ENCODE measurements around the gene CACNA1C. TPM values are rescaled to one million over a fixed set of nuclear protein-coding genes. Genes with fewer than 3 reads are reported as not detected.

Gene CACNA1C
- total RNA-seq, 4 donors from 2014 or later = 44.1 to 104 (median 49.4) TPM

- Histone ChIP-seq H3K4me1 (peaks cover 51 to 78% (median 67%) of the 10 kb centered on the region in 4 donors), H3K36me3 (no peaks in the 10 kb centered on the region), H3K27ac (replicated peaks in 1 of 4) (peak overlapping the region; percentile 79 to 86 (median 84)), H3K27me3 (no peaks in the 10 kb centered on the region), H3K9me3 (peaks cover 0 to 18% (median 7%) of the 10 kb centered on the region in 4 donors), H3K4me3 (no peak overlapping the region)
- intact Hi-C loops (cut with DNase I) = loop anchor here (5.0 kb wide), 2 partner anchors 104 to 106 kb away; no protein-coding TSS in a partner anchor
- 33% methylated on average over 17 of the region's 17 CpGs for WGBS
- DNase-seq (ENCODE audit: extremely low spot score) = peak; percentile 95
- TF ChIP-seq CTCF (IDR thresholded peaks at IDR 0.05) (no peak), POLR2AphosphoS5 (IDR thresholded peaks at IDR 0.05) (peak; percentile 43 to 58), EP300 (IDR thresholded peaks at IDR 0.05) (no peak), POLR2A (IDR thresholded peaks at IDR 0.05; ENCODE audit: low read depth) (no peak)
Observed at GRCh38 chr12:2163177-2163941, 110.6 kb downstream of the CACNA1C start.

- H3K27ac ChIP-seq (replicated peaks in 1 of 4) = peak overlapping the region in 3 of 4 donors; percentile 5 to 86 (median 85)
Observed at GRCh38 chr12:2165021-2165420, 112.2 kb downstream of the CACNA1C start.

GRCh38 chr12:2165927-2166326 is 113.1 kb downstream of the CACNA1C start:
- WGBS = 57% methylated on average over 3 of the region's 3 CpGs
- Histone ChIP-seq H3K4me1 (peaks cover 69 to 84% (median 73%) of the 10 kb centered on the region in 4 donors), H3K27me3 (no peaks in the 10 kb centered on the region), H3K4me3 (no peak overlapping the region), H3K9me3 (peaks cover 0 to 18% (median 7%) of the 10 kb centered on the region in 4 donors), H3K27ac (replicated peaks in 1 of 4) (peak overlapping the region in 3 of 4 donors; percentile 5 to 86 (median 85)), H3K36me3 (no peaks in the 10 kb centered on the region)
- no peak for DNase-seq (ENCODE audit: extremely low spot score)
- intact Hi-C loops (cut with DNase I) = no loop called here
- TF ChIP-seq POLR2AphosphoS5 (IDR thresholded peaks at IDR 0.05) (no peak), EP300 (IDR thresholded peaks at IDR 0.05) (no peak), POLR2A (IDR thresholded peaks at IDR 0.05; ENCODE audit: low read depth) (no peak), CTCF (IDR thresholded peaks at IDR 0.05) (no peak)

More at GRCh38 chr12:2165021-2165420, 112.2 kb downstream of the CACNA1C start:
- no peaks in the 10 kb centered on the region for H3K36me3 ChIP-seq
- no peak for DNase-seq (ENCODE audit: extremely low spot score)
- H3K4me3 ChIP-seq = no peak overlapping the region
- intact Hi-C loops (cut with DNase I) = no loop called here
- H3K27me3 ChIP-seq = no peaks in the 10 kb centered on the region
- TF ChIP-seq POLR2A (IDR thresholded peaks at IDR 0.05; ENCODE audit: low read depth) = no peak
- no peak for TF ChIP-seq POLR2AphosphoS5 (IDR thresholded peaks at IDR 0.05)
- TF ChIP-seq EP300 (IDR thresholded peaks at IDR 0.05) = no peak
- no peak for TF ChIP-seq CTCF (IDR thresholded peaks at IDR 0.05)
- peaks cover 68 to 84% (median 73%) of the 10 kb centered on the region in 4 donors for H3K4me1 ChIP-seq
- peaks cover 0 to 18% (median 7%) of the 10 kb centered on the region in 4 donors for H3K9me3 ChIP-seq

GRCh38 chr12:2166696-2167095 is 113.9 kb downstream of the CACNA1C start:
- intact Hi-C loops (cut with DNase I) = no loop called here
- H3K27ac ChIP-seq (replicated peaks in 1 of 4) = peak overlapping the region in 2 of 4 donors; percentile 5 to 86
- WGBS = 85% methylated on average over 5 of the region's 5 CpGs
- no peaks in the 10 kb centered on the region for H3K27me3 ChIP-seq
- TF ChIP-seq EP300 (IDR thresholded peaks at IDR 0.05) (no peak), POLR2AphosphoS5 (IDR thresholded peaks at IDR 0.05) (no peak), CTCF (IDR thresholded peaks at IDR 0.05) (no peak), POLR2A (IDR thresholded peaks at IDR 0.05; ENCODE audit: low read depth) (no peak)
- H3K4me1 ChIP-seq = peaks cover 69 to 84% (median 73%) of the 10 kb centered on the region in 4 donors
- peaks cover 0 to 18% (median 7%) of the 10 kb centered on the region in 4 donors for H3K9me3 ChIP-seq
- no peaks in the 10 kb centered on the region for H3K36me3 ChIP-seq
- no peak overlapping the region for H3K4me3 ChIP-seq
- DNase-seq (ENCODE audit: extremely low spot score) = no peak
